Measurements from ENCODE around the gene BEAN1.

DNA sequence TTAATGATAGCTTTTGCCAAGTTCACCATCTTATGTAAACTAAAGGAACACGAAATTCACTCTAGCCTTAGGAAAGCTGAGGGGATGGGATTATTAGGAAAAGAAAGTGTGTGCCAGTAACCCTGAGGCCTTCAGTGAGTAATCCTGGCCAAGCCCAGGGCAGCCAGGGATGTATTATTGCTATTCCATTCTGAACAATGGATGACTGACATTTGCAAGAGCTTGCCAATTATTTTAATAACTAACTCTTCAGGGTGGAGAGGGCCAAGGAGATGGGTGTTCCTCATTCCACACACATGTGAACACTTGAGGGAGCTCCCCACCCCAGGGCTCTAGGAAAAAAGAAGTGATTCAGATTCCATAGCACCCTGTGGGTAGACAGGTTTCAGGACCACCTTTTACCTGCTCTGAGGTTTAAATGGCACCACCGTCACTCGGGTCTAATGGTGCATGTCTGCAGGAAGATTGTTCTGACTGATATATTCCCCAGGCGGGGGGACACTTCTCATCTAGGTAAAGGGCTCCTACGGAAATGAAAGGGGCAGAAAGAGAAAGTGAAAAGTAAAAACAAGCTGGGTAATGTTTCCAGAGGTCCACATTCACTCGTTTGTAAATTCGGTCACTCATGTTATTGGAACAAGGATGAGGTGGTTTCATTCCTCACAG lies 81.3 kb downstream of the BEAN1 start:
- TF ChIP-seq POLR2A (IDR thresholded peaks at IDR 0.05) (no peak), POLR2AphosphoS5 (IDR thresholded peaks at IDR 0.05) (no peak)
- TF ChIP-seq, protein P1, sequence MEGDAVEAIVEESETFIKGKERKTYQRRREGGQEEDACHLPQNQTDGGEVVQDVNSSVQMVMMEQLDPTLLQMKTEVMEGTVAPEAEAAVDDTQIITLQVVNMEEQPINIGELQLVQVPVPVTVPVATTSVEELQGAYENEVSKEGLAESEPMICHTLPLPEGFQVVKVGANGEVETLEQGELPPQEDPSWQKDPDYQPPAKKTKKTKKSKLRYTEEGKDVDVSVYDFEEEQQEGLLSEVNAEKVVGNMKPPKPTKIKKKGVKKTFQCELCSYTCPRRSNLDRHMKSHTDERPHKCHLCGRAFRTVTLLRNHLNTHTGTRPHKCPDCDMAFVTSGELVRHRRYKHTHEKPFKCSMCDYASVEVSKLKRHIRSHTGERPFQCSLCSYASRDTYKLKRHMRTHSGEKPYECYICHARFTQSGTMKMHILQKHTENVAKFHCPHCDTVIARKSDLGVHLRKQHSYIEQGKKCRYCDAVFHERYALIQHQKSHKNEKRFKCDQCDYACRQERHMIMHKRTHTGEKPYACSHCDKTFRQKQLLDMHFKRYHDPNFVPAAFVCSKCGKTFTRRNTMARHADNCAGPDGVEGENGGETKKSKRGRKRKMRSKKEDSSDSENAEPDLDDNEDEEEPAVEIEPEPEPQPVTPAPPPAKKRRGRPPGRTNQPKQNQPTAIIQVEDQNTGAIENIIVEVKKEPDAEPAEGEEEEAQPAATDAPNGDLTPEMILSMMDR (IDR thresholded peaks at IDR 0.05 in 8 of 11, conservative IDR thresholded peaks at IDR 0.05 in 3 of 11), result no peak

Measured in spleen (tissue), 7 donors.